Liver (tissue), 3 donors: ENCODE results near the gene LSM12.

ENCODE experiments used
- FOXA1 ChIP-seq: IDR thresholded peaks from 2 replicates; pipeline ENCODE4 v1.6.1; 2016; ENCODE audit warnings: antibody characterized with exemption
- GABPA ChIP-seq, 2 donors: IDR thresholded peaks in 1 of 2; conservative IDR thresholded peaks in 1 of 2; 2 replicates each; pipeline ENCODE4 v1.6.1; 2016; ENCODE audit warnings: antibody characterized with exemption in 2 of 2, mild to moderate bottlenecking in 1 of 2, moderate library complexity in 1 of 2
- HNF4G ChIP-seq: IDR thresholded peaks from 2 replicates; pipeline ENCODE4 v1.6.1; 2016; ENCODE audit warnings: antibody characterized with exemption
- MAX ChIP-seq: IDR thresholded peaks from 2 replicates; pipeline ENCODE4 v1.6.1; 2016; ENCODE audit warnings: antibody characterized with exemption
- RAD21 ChIP-seq, 2 donors: IDR thresholded peaks; 2 replicates each; pipeline ENCODE4 v1.6.1; 2016; ENCODE audit warnings: antibody characterized with exemption in 2 of 2, mild to moderate bottlenecking in 2 of 2
- REST ChIP-seq: IDR thresholded peaks from 2 replicates; pipeline ENCODE4 v1.6.1; 2016; ENCODE audit warnings: antibody characterized with exemption, mild to moderate bottlenecking
- RXRA ChIP-seq, 2 donors: IDR thresholded peaks; 2 replicates each; pipeline ENCODE4 v1.6.1; 2017 to 2018; ENCODE audit warnings: antibody characterized with exemption in 2 of 2, mild to moderate bottlenecking in 1 of 2
- TAF1 ChIP-seq: conservative IDR thresholded peaks from 2 replicates; pipeline ENCODE4 v1.6.1; 2016; ENCODE audit warnings: antibody characterized with exemption, mild to moderate bottlenecking
- TF ChIP-seq, protein P1 (sequence below): fragments of 150-350 bp; IDR thresholded peaks from 2 replicates; pipeline ENCODE4 v1.5.1; 2017; ENCODE audit warnings: improper control_type of control experiment, low read depth, low read length; ENCODE audit not compliant: missing input control
- TF ChIP-seq, protein P2 (sequence below): IDR thresholded peaks from 2 replicates; pipeline ENCODE4 v1.6.1; 2016; ENCODE audit warnings: antibody characterized with exemption
- donor health status: healthy.
- donor health status: healthy.

DNA sequence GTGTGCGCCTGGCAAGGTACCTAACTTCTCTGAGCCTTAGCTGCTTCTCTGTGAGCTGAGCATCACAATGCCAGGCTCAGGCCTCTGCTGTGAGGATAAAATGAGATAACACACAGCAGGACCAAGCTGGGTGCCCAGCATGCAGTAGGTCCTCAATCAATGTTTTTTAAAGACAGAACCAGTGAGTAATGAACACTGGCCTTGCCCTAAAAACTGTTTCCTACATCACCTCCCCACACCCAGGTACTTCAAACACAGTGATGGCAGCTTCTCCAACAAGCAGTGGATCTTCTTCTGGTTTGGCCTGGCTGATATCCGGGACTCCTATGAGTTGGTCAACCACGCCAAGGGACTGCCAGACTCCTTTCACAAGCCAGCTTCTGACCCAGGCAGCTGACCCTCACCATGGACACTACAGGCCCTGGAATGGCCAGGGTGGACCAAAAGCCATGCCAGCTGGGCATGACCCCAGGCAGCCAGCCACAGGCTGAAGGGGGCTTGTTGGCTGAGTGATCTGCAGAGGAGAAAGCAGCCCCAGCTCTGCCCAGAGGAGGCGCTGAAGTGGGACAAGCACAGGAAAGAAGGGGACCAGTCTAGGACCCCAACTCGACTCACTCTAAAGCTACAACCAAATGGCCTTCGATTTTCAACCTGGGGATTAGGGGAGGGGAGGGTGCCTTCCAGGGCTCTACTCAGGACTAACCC lies 58.1 kb downstream of the LSM12 start:
- TF ChIP-seq, protein P1, sequence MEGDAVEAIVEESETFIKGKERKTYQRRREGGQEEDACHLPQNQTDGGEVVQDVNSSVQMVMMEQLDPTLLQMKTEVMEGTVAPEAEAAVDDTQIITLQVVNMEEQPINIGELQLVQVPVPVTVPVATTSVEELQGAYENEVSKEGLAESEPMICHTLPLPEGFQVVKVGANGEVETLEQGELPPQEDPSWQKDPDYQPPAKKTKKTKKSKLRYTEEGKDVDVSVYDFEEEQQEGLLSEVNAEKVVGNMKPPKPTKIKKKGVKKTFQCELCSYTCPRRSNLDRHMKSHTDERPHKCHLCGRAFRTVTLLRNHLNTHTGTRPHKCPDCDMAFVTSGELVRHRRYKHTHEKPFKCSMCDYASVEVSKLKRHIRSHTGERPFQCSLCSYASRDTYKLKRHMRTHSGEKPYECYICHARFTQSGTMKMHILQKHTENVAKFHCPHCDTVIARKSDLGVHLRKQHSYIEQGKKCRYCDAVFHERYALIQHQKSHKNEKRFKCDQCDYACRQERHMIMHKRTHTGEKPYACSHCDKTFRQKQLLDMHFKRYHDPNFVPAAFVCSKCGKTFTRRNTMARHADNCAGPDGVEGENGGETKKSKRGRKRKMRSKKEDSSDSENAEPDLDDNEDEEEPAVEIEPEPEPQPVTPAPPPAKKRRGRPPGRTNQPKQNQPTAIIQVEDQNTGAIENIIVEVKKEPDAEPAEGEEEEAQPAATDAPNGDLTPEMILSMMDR: no peak
- no peak for TF ChIP-seq MAX
- TF ChIP-seq FOXA1: no peak
- TF ChIP-seq RXRA (IDR thresholded peaks at IDR 0.05): no peak
- no peak for TF ChIP-seq REST
- TF ChIP-seq GABPA (IDR thresholded peaks at IDR 0.05 in 1 of 2, conservative IDR thresholded peaks at IDR 0.05 in 1 of 2): no peak
- no peak for TF ChIP-seq RAD21 (IDR thresholded peaks at IDR 0.05)
- TF ChIP-seq, protein P2, sequence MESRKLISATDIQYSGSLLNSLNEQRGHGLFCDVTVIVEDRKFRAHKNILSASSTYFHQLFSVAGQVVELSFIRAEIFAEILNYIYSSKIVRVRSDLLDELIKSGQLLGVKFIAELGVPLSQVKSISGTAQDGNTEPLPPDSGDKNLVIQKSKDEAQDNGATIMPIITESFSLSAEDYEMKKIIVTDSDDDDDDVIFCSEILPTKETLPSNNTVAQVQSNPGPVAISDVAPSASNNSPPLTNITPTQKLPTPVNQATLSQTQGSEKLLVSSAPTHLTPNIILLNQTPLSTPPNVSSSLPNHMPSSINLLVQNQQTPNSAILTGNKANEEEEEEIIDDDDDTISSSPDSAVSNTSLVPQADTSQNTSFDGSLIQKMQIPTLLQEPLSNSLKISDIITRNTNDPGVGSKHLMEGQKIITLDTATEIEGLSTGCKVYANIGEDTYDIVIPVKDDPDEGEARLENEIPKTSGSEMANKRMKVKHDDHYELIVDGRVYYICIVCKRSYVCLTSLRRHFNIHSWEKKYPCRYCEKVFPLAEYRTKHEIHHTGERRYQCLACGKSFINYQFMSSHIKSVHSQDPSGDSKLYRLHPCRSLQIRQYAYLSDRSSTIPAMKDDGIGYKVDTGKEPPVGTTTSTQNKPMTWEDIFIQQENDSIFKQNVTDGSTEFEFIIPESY: no peak
- TF ChIP-seq TAF1: no peak
- TF ChIP-seq HNF4G: no peak
